Measurements from ENCODE around the gene TM2D3. TPM values are rescaled to one million over a fixed set of nuclear protein-coding genes. Genes with fewer than 3 reads are reported as not detected.

The TM2D3 gene
- total and polyA plus RNA-seq, 2 donors (not counting 3 experiments of a cell fraction or from before 2014, with no cell fraction given), result 34.3 to 51.5 TPM

DNA sequence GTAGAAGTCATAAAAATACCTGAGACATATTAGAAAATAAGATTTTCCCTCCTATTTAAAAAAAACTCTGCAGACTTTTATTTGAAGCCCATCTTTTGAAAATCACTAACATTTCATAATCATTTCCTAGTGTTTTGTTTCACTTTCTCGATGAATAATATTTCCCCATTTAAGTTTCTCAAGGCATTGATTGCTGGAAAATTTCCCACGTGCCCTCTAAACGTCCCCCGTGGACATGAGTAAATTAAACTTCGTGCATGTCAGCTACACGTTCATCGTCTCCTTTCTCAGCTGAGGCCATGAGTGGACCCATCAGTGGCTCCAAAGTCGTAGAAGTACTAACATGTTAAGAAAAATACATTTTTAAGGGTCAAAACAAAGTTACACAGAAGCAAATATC is 2.0 kb upstream of the TM2D3 start:
- Histone ChIP-seq H3K4me3 (replicated peaks in 1 of 3; ENCODE audit: insufficient read depth in 1 of 3, low read depth in 1 of 3, low read length in 3 of 3) (no peak overlapping the region), H3K36me3 (ENCODE audit: control insufficient read depth in 2 of 2, extremely low read depth in 1 of 2, insufficient read depth in 2 of 2, low read length in 2 of 2) (no peaks in the 10 kb centered on the region), H4K20me1 (replicated peaks; ENCODE audit: control insufficient read depth, extremely low read depth, insufficient read depth, low read length) (no peaks in the 10 kb centered on the region), H3K27me3 (ENCODE audit: control insufficient read depth in 2 of 2, insufficient read depth in 2 of 2, low read length in 2 of 2) (no peaks in the 10 kb centered on the region), H2AFZ (ENCODE audit: low read depth, low read length) (no peak overlapping the region), H3K4me2 (ENCODE audit: insufficient read depth, low read length) (no peak overlapping the region), H3K9me1 (replicated peaks; ENCODE audit: control insufficient read depth, extremely low read depth, insufficient read depth, low read length) (no peaks in the 10 kb centered on the region), H3K9me3 (replicated peaks; ENCODE audit: control insufficient read depth, insufficient read depth, low read length) (no peaks in the 10 kb centered on the region), H3K27ac (ENCODE audit: insufficient read depth, low read depth, low read length) (no peak overlapping the region), H3K79me2 (ENCODE audit: control insufficient read depth, insufficient read depth, low read length) (peaks cover 29% of the 10 kb centered on the region), H3K9ac (replicated peaks; ENCODE audit: extremely low read depth, insufficient read depth, low read length) (no peak overlapping the region), H3K4me1 (ENCODE audit: control insufficient read depth, extremely low read depth, insufficient read depth, low read length) (peaks cover 23% of the 10 kb centered on the region)
- TF ChIP-seq FOS (IDR thresholded peaks at IDR 0.05; ENCODE audit: borderline replicate concordance, insufficient read depth, low read length) (no peak), EZH2 (IDR thresholded peaks at IDR 0.05; ENCODE audit: borderline replicate concordance, low read depth, low read length, severe bottlenecking) (no peak), MYC (IDR thresholded peaks at IDR 0.05; ENCODE audit: low read depth, low read length) (no peak), JUN (IDR thresholded peaks at IDR 0.05; ENCODE audit: borderline replicate concordance, insufficient read depth, insufficient read length, low read depth) (no peak), POLR2AphosphoS5 (IDR thresholded peaks at IDR 0.05; ENCODE audit: insufficient read depth, low read depth, low read length) (no peak), GATA2 (IDR thresholded peaks at IDR 0.05; ENCODE audit: insufficient read depth, insufficient read length, low read depth, low read length) (no peak), POLR2A (IDR thresholded peaks at IDR 0.05; ENCODE audit: low read depth, low read length) (no peak)
- TF ChIP-seq, protein P1, sequence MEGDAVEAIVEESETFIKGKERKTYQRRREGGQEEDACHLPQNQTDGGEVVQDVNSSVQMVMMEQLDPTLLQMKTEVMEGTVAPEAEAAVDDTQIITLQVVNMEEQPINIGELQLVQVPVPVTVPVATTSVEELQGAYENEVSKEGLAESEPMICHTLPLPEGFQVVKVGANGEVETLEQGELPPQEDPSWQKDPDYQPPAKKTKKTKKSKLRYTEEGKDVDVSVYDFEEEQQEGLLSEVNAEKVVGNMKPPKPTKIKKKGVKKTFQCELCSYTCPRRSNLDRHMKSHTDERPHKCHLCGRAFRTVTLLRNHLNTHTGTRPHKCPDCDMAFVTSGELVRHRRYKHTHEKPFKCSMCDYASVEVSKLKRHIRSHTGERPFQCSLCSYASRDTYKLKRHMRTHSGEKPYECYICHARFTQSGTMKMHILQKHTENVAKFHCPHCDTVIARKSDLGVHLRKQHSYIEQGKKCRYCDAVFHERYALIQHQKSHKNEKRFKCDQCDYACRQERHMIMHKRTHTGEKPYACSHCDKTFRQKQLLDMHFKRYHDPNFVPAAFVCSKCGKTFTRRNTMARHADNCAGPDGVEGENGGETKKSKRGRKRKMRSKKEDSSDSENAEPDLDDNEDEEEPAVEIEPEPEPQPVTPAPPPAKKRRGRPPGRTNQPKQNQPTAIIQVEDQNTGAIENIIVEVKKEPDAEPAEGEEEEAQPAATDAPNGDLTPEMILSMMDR (IDR thresholded peaks at IDR 0.05; ENCODE audit: extremely low read depth in 1 of 2, insufficient read depth in 1 of 2, low read depth in 1 of 2, low read length in 2 of 2), result no peak
- TF ChIP-seq, protein P2, sequence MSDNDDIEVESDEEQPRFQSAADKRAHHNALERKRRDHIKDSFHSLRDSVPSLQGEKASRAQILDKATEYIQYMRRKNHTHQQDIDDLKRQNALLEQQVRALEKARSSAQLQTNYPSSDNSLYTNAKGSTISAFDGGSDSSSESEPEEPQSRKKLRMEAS (IDR thresholded peaks at IDR 0.05; ENCODE audit: insufficient read depth, insufficient read length), result no peak
- intact Hi-C loops (cut with micrococcal nuclease) (no loop called here), dilution Hi-C loops (cut with MboI; ENCODE audit: extremely low pct_ligation_motif_present, low sequenced_read_pairs) (no loop called here)
- DNase-seq (ENCODE audit: low read depth, low spot score) (no peak), FAIRE-seq (no peak)
- ChIA-PET POLR2A (no interaction called here), CTCF (interaction anchor here (1.3 to 1.6 kb wide), 3 partner anchors 12 to 365 kb away, joined by 3 to 5 read pairs (median 4); no protein-coding TSS in a partner anchor)
- BruUV-seq (replicated peaks), result no TSS peak
